Measurements from ENCODE around the gene LIMK2. TPM values are rescaled to one million over a fixed set of nuclear protein-coding genes. Genes with fewer than 3 reads are reported as not detected.

Gene LIMK2
- total RNA-seq, 2 donors from 2014 or later = 27.5 to 79.8 TPM

DNA sequence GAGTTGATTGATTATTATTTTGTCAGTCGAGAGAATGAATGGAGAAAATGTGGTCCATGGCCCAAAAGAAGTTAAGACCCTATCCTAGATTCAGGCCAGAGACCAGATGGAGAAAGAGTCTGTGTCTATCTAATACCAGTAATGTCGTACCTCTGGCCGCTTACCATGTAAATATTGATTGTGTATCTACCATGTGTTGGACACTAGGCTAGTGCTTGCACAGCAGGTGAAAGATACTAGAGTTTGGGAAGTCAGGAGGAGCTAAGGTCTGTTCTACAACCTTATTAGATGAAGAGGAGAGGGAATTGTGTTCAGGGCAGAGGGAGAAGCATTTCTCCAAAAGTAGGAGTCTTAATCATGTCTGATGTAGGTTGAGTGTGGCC is 48.4 kb downstream of the LIMK2 start:
- Histone ChIP-seq H3K27ac (no peak overlapping the region), H3K9me3 (no peaks in the 10 kb centered on the region), H3K4me1 (peaks cover 10% of the 10 kb centered on the region), H3K27me3 (no peaks in the 10 kb centered on the region), H3K36me3 (replicated peaks in 1 of 2; ENCODE audit: insufficient read depth in 1 of 2, low read depth in 2 of 2) (peaks cover 0 to 21% of the 10 kb centered on the region in 2 donors), H3K4me3 (no peak overlapping the region)
- WGBS, 2 donors = 50 to 57% methylated on average over 3 of the region's 3 CpGs
- no peak for ATAC-seq
- DNase-seq = no peak
- intact Hi-C loops (cut with DNase I) = no loop called here
- TF ChIP-seq, protein P1, sequence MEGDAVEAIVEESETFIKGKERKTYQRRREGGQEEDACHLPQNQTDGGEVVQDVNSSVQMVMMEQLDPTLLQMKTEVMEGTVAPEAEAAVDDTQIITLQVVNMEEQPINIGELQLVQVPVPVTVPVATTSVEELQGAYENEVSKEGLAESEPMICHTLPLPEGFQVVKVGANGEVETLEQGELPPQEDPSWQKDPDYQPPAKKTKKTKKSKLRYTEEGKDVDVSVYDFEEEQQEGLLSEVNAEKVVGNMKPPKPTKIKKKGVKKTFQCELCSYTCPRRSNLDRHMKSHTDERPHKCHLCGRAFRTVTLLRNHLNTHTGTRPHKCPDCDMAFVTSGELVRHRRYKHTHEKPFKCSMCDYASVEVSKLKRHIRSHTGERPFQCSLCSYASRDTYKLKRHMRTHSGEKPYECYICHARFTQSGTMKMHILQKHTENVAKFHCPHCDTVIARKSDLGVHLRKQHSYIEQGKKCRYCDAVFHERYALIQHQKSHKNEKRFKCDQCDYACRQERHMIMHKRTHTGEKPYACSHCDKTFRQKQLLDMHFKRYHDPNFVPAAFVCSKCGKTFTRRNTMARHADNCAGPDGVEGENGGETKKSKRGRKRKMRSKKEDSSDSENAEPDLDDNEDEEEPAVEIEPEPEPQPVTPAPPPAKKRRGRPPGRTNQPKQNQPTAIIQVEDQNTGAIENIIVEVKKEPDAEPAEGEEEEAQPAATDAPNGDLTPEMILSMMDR (IDR thresholded peaks at IDR 0.05) = no peak
- no peak for TF ChIP-seq POLR2A (IDR thresholded peaks at IDR 0.05)

DNA sequence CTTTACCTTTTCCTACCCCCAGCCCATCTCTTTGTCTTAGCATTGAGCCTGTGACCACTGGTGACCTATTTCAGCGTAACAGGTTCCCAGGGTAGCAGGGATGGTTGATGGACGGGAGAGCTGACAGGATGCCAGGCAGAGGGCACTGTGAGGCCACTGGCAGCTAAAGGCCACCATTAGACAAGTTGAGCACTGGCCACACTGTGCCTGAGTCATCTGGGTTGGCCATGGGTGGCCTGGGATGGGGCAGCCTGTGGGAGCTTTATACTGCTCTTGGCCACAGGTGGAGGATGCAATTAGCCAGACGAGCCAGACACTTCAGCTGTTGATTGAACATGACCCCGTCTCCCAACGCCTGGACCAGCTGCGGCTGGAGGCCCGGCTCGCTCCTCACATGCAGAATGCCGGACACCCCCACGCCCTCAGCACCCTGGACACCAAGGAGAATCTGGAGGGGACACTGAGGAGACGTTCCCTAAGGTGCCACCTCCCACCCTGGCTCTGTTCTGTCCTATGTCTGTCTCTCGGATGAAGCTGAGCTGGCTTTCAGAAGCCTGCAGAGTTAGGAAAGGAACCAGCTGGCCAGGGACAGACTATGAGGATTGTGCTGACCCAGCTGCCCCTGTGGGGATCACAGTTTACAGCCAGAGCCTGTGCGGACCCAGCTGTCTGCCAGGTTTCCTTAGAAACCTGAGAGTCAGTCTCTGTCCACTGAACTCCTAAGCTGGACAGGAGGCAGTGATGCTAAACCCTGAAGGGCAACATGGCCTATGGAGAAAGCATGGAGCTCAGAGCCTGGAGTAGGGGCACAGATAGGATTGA is 50.4 kb downstream of the LIMK2 start:
- H3K36me3 ChIP-seq (replicated peaks in 1 of 2; ENCODE audit: insufficient read depth in 1 of 2, low read depth in 2 of 2) = peaks cover 0 to 35% of the 10 kb centered on the region in 2 donors
- peaks cover 8% of the 10 kb centered on the region for H3K4me1 ChIP-seq
- 87 to 94% methylated on average over 12 to 13 of the region's 13 CpGs for WGBS, 2 donors
- H3K27ac ChIP-seq = no peak overlapping the region
- TF ChIP-seq, protein P1 (IDR thresholded peaks at IDR 0.05) = no peak
- TF ChIP-seq POLR2A (IDR thresholded peaks at IDR 0.05) = no peak
- H3K27me3 ChIP-seq = no peaks in the 10 kb centered on the region
- intact Hi-C loops (cut with DNase I) = no loop called here
- no peaks in the 10 kb centered on the region for H3K9me3 ChIP-seq
- DNase-seq = no peak
- no peak for ATAC-seq
- no peak overlapping the region for H3K4me3 ChIP-seq

DNA sequence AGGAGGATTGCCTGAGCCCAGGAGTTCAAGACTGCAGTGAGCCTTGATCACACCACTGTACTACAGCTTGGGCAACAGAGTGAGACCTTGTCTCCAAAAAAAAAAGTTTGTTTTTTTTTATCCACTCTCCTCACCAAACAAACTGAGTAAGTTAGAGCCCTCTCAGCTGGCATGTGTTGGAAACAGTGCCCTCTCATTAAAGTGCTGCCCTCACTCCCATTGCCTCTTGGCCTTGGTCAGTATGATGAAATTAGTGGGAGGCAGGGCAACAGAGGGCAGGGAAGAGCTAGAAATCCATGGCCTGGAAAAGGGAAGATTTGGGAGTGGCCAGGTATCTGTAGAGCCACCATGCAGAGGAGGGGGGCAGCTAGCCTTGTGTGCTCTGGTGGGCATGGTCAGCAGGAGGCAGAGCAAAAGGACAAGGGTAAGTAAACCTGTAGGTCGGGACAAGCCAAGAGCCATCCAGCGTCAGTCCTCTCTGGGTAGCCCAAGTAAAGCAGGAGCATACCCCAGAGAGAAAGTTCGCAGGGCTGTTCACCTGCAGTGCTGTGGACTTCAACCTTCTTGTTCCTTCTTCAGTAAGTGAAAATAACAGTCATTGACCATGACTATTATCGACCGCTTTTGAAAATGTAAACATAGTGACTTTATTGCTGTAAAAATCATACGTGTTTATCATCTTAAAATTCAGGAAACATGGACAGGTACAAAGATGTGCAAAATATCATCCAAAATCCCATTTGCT is 52.0 kb downstream of the LIMK2 start:
- Histone ChIP-seq H3K4me3 (no peak overlapping the region), H3K27ac (no peak overlapping the region), H3K4me1 (peaks cover 8% of the 10 kb centered on the region), H3K9me3 (no peaks in the 10 kb centered on the region), H3K36me3 (replicated peaks in 1 of 2; ENCODE audit: insufficient read depth in 1 of 2, low read depth in 2 of 2) (peaks cover 0 to 37% of the 10 kb centered on the region in 2 donors), H3K27me3 (no peaks in the 10 kb centered on the region)
- DNase-seq (no peak), ATAC-seq (no peak)
- intact Hi-C loops (cut with DNase I) = no loop called here
- TF ChIP-seq POLR2A (IDR thresholded peaks at IDR 0.05) = no peak
- TF ChIP-seq, protein P1 (IDR thresholded peaks at IDR 0.05) = no peak
- 91 to 92% methylated on average over 6 of the region's 6 CpGs for WGBS, 2 donors

DNA sequence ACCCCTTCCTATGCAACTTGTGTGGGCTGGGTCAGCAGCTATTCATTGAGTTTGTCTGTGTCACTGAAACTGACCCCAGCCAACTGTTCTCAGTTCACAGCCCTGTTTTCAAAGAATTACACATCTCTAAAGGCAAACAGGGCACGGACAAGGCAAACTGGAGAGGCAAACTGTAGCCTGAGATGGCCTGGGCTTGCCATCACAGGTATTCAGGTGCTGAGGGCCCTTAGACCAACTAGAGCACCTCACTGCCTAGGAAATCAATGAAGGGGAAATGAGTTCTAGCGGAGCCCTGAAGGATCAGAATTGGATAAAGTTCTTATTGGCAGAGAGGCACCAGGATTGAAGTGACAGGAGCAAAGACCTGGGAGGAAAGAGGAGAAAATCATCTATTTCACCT is 56.2 kb downstream of the LIMK2 start:
- WGBS, 2 donors = 97 to 100% methylated on average over 2 of the region's 2 CpGs
- H3K4me1 ChIP-seq = no peaks in the 10 kb centered on the region
- no peaks in the 10 kb centered on the region for H3K27me3 ChIP-seq
- no peaks in the 10 kb centered on the region for H3K9me3 ChIP-seq
- DNase-seq (no peak), ATAC-seq (no peak)
- no peak for TF ChIP-seq POLR2A (IDR thresholded peaks at IDR 0.05)
- TF ChIP-seq, protein P1 (IDR thresholded peaks at IDR 0.05) = no peak
- H3K36me3 ChIP-seq (replicated peaks in 1 of 2; ENCODE audit: insufficient read depth in 1 of 2, low read depth in 2 of 2) = peaks cover 0 to 28% of the 10 kb centered on the region in 2 donors
- intact Hi-C loops (cut with DNase I) = no loop called here
- H3K4me3 ChIP-seq = no peak overlapping the region
- no peak overlapping the region for H3K27ac ChIP-seq

All from body of pancreas (tissue), 4 donors.